Skeletal muscle cell (primary cell): ENCODE measurements around the gene IL17B.

Source experiments
- DNase-seq: peaks from one replicate; pipeline ENCODE4 v3.0.0-alpha.2; 2010; ENCODE audit warnings: low read depth
- H3K4me3 ChIP-seq: 2 replicates; pipeline ENCODE4 v1.5.1; 2011; ENCODE audit warnings: low read depth, mild to moderate bottlenecking, control low read depth, low read length, moderate library complexity

Gene IL17B

DNA sequence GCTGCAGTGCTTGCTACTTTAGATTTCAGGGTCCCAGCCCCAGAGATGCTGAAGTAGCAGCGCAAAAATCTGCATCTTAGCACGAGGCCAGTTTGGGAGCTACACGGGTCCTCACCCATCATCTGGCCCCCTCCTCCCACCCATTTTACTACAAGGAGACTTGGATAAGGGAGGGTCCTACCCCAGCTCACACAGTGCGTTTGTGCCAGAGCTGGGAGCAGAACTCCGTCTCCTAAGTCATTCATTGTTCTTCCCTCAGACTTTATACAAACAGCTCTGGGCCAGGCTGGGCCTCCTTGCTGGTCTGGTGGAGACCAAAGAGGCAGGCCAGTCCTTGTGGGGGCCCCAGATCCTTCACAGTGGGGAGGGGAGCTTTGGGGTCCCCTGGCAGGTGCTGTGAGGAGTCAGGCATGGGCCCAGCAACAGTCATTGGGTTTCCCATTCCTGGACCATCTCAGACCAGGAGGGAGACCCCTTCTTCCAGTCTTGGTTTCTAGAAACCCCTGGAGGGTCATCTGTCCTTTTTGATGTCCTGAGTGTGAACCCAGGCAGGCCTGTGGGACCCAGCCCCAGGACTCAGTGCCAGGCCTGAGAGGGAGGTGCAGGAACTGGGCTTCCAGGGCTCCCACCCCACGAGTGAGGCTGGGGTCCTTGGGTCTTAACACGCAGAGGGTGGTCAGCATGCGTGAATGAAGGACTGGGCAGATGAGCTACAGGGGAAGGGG, 2.3 kb upstream of the IL17B start:
- no peak for DNase-seq
- H3K4me3 ChIP-seq = no peak overlapping the region

DNA sequence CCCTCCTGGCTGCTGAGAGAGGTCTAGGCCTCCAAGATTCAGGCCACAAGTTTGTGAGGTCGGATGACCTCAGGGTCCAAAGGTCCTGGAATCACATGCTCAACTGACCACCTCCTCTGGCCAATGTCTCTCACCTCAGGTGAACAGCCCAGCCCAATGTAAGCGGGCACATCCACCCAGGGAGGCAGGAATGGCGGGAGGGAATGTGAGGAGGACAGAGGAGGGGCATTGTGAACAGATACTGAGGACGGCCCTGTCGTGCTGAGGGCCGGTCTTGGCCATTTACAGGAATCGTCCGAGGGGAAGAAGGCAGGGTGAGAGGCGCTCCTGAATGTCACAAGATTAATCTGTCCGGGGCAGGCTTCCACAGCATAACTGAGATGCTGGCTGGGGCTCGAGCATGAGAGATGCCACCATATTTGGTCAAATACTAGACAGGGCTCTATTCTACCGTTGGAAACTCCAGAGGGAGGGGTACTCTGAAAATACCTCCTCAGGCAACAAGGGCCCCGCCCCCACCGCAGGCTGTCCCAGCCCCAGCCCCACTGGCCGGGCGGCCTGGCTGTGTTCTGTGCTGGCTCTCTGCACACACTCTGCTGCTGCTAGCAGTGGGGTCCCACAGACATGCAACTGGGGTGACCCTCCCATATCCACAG, 1.5 kb upstream of the IL17B start:
- no peak for DNase-seq
- no peak overlapping the region for H3K4me3 ChIP-seq

DNA sequence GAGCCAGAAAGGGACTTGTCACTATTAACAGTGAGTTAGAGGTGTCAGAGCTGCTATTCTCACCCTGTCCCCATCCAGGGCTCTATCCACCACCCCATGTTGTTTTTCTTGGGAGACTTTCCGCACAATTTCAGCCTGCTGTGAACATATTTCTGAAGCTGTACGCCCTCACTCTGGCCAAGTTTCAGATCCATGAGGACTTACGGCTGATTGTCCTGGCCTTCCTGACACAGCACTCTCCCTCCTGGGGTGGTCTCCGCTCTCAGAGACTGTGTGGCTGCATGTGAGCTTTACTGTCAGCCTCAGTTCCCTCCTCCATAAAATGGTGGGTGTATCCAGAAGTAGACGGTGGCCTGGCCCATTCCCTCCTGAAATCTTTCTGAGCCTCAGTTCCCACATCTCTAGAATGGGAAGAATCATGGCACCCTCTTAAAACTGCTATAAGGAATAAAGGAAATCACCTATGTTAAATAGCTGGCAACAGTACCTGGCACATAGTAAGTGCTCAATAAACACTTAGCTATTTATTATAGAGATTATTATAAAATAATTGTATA, 804 bp upstream of the IL17B start:
- no peak for DNase-seq
- H3K4me3 ChIP-seq = no peak overlapping the region

DNA sequence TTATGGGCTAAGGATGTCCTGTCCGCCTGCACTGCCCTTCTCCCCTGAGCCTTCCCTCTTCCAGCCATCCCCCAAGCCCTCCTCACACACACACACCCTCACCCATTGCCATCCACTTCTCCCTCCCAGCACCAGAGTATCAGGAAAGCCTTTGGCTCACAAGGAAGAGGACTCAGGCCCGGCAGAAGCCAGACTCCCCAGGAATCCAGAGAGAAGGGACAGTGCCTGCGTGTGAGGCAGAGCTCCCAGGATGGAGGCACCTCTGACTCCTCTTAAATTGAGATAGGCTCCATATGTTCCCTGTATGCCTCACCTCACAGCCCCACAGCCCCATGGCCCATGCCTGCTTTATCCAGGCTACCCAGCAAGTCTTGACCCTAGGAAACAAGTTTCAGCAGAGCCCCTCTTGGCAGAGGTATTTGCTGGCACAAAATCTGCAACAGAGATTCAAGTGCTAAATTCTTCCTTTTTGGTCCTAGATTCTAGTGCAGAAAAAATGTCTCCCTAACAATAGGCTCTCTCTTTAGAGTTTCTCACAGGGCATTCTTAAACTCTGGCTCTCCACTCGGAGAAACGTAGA, 761 bp downstream of the IL17B start:
- H3K4me3 ChIP-seq = no peak overlapping the region
- DNase-seq = no peak

DNA sequence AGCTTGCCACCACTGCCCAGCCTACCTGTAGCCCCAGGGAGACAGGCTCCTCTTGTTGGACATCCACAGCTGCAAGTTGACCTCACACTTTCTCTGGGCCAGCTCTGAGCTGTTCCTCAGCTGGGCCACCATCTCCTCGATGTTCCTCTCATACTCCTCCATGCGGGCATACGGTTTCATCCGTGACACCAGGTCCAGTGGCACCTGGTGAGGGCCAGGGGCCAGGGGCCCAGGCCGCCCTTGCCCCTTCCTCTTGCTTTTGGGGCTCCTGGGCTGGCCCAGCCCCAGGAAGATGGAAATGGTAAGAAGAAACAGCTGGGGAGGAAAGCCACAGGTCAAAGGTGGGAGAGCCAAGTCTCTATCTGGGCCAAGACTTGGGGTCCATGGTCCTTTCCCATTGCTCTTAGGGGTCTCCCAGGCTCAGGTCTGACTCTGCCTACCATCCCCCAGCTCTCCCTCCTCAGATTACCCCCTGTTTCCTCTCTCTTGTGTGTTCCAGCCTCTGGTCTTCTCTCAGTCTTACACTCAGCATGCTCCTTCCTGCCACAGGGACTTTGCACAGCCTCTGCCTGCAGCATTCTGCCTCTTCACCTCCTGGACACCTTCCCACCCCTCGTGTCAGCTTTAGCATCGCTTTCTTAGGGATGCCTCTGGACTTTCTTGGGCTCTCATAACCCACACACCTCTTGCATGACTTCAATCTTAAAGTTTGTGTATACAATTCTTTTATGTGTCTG, 2.2 kb downstream of the IL17B start:
- no peak for DNase-seq
- H3K4me3 ChIP-seq = no peak overlapping the region

DNA sequence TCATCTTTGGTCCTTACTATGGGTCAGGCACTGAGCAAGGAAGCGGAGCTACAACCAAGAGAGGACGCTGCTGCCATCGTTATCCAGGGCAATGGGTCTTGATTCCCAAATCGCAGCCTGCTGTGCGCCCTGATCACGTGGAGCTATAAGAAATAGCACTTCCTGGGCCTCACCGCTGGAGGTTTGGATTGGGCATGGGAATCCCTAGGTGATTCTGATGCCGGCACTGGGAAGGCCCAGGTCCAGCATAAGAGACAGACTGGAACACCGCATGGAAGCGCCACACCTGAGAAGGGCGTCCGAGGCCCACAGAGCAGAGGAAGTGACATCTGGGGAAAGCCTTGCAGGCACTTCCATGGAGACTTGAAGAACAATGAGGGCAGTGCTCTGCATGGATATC, 3.0 kb downstream of the IL17B start:
- no peak overlapping the region for H3K4me3 ChIP-seq
- DNase-seq = no peak

DNA sequence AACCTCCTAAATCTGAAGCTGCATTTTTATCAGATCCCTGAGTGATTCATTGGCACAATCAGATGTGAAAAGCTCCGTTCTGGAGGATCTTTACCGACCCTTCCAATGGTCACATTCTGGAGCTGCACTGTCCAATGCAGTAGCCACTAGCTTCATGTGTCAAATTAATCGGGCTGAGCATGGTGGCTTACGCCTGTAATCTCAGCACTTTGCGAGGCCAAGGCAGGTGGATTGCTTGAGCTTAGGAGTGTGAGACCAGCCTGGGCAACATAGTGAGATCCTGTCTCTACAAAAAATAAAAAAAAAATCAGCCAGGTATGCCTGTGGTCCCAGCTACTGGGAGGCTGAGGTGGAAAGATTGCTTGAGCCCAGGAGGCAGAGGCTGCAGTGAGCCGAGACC, 3.7 kb downstream of the IL17B start:
- no peak overlapping the region for H3K4me3 ChIP-seq
- no peak for DNase-seq

DNA sequence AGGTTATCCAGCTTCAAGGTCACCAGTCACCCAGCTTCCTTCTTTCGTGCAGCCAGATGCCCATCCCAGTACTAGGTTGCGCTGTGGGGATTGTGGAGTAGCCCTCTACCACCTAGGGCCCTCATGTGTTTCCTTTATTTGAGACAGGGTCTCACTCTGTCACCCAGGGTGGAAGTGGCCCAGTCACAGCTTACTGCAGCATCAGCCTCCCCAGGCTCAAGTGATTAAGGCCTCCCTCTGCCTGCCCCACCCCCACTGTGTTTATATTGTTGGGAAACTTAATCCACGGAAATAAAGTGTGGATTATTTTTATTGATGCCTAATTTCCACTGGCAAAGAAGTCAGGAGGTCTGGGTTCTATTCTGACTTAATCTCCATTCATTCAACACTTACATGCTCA, 4.3 kb downstream of the IL17B start:
- H3K4me3 ChIP-seq = no peak overlapping the region
- DNase-seq = no peak

DNA sequence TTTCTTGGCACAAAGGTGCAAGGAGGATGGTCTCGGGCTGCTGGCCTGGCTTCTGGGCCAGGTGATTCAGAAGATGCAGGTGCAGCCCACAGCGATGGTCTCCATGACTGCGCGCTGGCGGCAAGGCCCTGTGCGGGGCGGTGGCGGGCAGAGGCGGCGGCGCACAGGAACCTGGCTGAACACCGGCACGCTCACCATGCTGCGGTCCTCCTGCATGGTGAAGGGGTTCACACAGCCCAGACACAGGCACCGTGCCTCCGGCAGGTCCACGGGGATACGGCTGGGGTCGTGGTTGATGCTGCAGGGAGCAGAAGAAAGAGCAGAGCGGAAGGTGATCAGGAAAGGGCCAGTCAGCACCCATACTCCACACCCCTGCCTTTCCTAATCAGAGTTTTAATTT, 4.8 kb downstream of the IL17B start:
- no peak overlapping the region for H3K4me3 ChIP-seq
- no peak for DNase-seq

DNA sequence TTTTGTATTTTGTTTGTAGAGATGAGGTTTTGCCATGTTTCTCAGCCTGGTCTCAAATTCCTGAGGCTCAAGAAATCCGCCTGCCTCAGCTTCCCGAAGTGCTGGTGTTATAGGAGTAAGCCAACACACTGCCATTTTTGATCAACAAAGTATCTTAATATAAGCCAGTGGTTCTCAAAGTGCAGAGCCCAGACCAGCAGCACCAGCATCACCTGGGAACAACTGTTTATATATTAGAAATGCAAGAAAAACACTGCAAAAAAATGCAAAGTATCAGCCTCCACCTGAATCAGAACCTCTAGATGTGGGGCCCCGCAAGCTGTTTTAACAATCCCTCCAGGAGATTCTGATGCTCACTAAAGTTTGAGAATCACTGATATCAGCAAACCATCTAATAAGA, 6.2 kb downstream of the IL17B start:
- no peak overlapping the region for H3K4me3 ChIP-seq
- DNase-seq = no peak

DNA sequence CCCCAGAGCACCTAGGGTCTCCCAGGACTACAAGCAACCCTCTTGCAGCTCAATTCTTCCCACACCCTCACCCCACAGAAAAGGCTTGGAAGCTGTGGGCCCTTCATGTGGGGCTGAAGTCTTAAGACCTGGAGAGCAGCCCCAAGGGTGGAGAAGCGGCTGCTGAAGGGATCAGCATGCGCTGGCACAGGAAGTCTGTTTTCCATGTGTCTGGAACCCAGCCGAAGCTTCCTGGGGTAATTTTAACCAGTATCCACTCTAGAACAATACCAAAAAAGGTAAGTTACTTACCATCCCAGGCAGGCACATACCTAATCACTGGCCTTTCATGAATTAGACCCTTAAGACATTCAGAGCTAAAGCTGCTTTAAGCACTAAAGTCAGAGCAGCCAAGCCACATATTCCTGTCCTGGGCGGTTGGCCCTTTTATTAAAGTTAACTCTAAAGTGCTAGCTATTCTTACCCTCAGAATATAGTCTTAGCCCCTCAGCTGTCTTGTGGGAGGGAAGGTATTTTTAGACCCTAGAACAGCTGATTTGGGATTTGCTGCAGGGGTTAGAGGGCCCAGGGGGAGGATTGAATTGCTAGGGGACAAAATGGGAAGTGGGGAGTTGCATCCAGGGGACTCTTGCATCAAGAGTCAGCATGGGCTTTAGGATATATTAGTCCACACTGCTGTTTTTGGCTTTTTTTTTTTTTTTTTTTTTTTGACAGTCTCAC, 6.9 kb downstream of the IL17B start:
- H3K4me3 ChIP-seq = no peak overlapping the region
- no peak for DNase-seq

DNA sequence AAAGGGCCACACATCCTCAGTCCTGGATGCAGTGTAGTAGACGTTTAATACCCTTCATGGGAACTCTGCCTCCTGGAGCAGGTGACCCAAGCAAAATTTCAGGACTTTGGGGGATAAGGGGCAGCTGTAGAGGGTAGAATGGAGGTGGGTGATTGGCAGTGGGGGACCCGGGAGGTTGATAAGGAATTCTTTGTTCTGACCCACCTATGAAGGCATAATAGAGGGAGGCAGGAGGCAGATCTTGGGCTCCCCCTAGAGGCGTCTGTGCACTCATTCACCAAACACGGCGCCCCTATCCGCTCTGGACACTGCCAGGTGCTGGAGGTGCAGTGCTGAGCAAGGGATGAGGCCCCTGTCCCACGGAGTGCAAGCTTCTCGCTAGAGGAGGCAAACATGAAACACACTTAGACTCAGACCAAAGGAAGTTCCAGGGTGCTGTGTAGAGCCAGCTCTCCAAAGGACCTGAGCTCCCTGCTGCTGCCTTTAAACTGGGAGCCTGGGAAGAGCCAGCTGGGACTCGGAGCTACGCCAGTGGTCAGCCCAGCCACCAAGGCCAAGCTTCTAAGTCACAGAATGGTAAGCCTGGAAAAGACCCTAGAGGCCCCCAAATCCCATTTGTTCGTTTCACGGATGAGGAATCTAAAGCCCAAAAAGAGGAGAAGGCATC, 7.7 kb downstream of the IL17B start:
- DNase-seq = no peak
- no peak overlapping the region for H3K4me3 ChIP-seq

DNA sequence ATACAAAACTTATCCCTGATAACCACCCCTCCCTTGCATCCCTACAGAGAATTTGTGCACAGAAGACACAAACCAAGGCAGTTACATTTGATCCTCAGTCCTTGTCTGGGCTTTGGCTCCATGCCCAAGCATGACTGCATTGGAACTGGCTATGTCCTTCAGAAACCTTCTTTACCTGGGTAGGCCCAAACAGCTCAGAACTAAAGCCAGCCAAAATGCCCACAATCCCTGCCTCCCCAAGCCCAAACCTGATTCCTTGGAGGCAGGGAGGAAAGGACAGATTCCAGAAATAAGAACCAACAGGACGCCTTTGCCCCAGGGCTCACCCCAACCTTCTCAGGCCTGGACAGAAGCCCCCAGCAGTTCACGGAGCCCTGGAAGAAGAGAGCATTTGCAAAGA, 8.2 kb downstream of the IL17B start:
- no peak overlapping the region for H3K4me3 ChIP-seq
- DNase-seq = no peak

DNA sequence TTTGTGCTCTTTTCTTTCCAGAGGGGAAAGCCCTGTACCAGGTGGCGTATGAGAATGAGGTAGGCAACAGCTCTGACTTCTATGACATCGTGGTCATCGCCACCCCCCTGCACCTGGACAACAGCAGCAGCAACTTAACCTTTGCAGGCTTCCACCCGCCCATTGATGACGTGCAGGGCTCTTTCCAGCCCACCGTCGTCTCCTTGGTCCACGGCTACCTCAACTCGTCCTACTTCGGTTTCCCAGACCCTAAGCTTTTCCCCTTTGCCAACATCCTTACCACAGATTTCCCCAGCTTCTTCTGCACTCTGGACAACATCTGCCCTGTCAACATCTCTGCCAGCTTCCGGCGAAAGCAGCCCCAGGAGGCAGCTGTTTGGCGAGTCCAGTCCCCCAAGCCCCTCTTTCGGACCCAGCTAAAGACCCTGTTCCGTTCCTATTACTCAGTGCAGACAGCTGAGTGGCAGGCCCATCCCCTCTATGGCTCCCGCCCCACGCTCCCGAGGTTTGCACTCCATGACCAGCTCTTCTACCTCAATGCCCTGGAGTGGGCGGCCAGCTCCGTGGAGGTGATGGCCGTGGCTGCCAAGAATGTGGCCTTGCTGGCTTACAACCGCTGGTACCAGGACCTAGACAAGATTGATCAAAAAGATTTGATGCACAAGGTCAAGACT, 11.0 kb downstream of the IL17B start:
- DNase-seq = no peak

DNA sequence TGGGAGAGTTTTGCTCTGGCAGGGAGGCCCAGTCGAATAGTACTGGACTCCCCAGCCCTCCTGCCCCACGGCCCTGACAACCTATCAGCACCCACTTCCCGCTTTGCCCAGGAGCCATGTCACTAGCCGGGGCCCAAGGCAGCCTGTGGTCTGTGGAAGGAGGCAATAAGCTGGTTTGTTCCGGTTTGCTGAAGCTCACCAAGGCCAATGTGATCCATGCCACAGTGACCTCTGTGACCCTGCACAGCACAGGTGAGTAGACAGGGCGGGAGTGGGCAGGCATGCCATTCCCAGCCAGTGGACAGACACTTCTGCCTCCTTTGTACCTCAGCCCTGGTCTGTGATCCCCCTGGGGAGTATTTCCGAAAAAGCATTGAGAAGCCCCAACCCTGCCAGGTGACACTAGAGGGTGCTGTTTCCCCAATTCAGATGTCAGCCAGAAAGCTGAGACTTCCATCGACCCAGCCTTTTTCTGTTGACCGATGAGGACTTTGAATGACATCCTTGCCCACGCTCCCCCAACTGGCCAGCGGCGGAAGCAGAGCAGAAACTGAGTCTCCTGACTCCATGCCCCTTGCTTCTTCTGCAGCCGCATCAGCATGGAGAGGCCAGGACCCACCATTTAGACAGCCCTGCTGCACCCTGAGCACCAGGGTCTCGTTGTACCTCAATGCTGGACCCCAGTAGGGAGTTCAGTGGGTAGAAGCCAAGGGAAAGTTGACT, 11.7 kb downstream of the IL17B start:
- no peak for DNase-seq
- H3K4me3 ChIP-seq = no peak overlapping the region

More for the DNA sequence above, 11.0 kb downstream of the IL17B start:
- H3K4me3 ChIP-seq = no peak overlapping the region

DNA sequence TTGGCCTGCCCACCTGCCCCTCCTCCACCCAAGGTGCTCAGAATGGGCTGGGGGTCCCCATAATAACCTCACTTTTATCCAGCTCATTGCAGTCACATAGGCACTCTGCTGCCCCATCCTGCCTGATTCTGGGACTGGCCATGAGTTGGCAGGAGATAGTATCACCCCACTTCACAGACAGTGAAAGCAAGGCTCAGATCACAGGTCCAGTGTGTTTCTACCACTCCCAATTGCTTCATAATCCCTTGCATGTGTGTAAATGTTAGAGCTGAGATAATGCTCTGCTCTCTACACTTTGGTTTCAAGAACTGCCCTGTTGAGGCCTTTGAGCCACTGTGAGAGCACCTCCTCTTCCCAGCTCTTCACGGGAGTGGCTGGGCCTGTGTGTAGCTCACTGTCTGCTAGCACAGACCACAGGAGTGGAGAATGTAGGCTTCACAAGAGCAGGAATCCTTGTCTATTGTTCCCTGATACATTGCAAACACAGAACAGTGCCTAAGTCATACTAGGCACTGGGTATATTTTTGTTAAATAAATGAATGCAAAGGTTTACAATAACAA, 12.8 kb downstream of the IL17B start:
- DNase-seq = no peak
- no peak overlapping the region for H3K4me3 ChIP-seq

DNA sequence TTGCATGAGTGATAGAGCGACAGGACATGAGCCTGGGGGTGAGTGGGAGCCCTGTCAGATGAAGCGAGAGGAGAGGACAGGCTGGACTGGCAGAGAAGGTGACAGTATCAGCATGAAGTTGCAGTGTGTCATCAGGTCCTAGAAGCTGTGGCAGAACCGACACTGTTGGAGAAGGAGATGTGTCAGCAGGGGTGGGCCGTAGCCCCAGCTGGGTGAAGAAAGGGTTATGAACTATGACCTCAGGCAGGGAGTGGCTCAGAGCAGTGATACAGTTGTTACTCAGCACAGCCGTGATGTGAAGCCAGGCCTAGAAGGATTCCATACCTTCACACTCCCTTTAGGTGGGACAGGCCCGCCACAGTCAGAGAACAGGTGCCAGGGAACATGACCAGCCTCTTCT, 13.7 kb downstream of the IL17B start:
- H3K4me3 ChIP-seq = no peak overlapping the region
- DNase-seq = no peak

DNA sequence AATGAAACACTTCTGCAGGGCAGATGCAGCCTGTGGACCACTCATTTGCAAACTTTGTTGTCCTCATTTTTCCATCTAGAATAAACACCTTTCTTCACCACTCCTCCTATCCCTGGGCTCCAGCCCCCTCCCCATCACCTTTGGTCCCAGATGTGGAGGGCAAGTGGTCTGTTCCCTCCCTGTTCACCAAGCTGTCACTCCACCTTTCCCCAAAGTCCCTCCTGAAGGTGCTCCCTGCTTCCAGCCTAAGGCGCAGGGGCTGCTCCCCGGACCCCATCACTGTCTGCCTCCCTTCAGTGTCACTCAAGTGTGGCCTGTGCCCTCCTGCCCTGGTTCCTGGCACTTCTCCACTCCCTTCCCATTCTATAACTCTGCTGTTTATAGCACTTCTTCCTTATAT, 14.4 kb downstream of the IL17B start:
- H3K4me3 ChIP-seq = no peak overlapping the region
- DNase-seq = no peak
